GM12864 (cell line): Measurements from ENCODE around the gene RRH.
"Not testable (repeated sequence)": the region's sequence is repeated elsewhere in the genome, so short reads cannot be mapped to it uniquely, and the experiment has no call there.

Source experiments
- DNase-seq: peaks from one replicate; pipeline ENCODE4 v3.0.0-alpha.2; 2011; ENCODE audit warnings: low read depth
- H3K4me3 ChIP-seq: 2 replicates; pipeline ENCODE4 v1.5.1; 2011; ENCODE audit warnings: mild to moderate bottlenecking, low read depth, low read length, control low read depth
- CTCF ChIP-seq: IDR thresholded peaks from 2 replicates; pipeline ENCODE4 v1.5.1; 2011; ENCODE audit warnings: low read depth, mild to moderate bottlenecking, moderate library complexity, low read length, control low read depth, inconsistent platforms; ENCODE audit errors: missing control alignments

The RRH gene

GRCh38 chr4:109827672-109828071 is at the start of gene RRH:
TSS of gene RRH (plus strand) at chr4:109827972. CDS start at chr4:109828028, 56 bp downstream.
- H3K4me3 ChIP-seq, result no peak within 1 kb of the TSS
- no peak for DNase-seq
- no peak for TF ChIP-seq CTCF

- H3K4me3 ChIP-seq, DNase-seq: not testable (repeated sequence)
Observed at GRCh38 chr4:109782092-109782491, 45.7 kb upstream of the RRH start.

GRCh38 chr4:109786846-109787245 is 40.9 kb upstream of the RRH start:
- TF ChIP-seq CTCF, result no peak
- no peak for DNase-seq

GRCh38 chr4:109787807-109788206 is 40.0 kb upstream of the RRH start:
- no peak for DNase-seq
- no peak for TF ChIP-seq CTCF
- no peak overlapping the region for H3K4me3 ChIP-seq

More at GRCh38 chr4:109786846-109787245, 40.9 kb upstream of the RRH start:
- no peak overlapping the region for H3K4me3 ChIP-seq

GRCh38 chr4:109795059-109795458 is 32.7 kb upstream of the RRH start:
- TF ChIP-seq CTCF, result no peak
- no peak for DNase-seq
- H3K4me3 ChIP-seq, result no peak overlapping the region

GRCh38 chr4:109798866-109799265 is 28.9 kb upstream of the RRH start:
- DNase-seq, result no peak
- no peak overlapping the region for H3K4me3 ChIP-seq
- peak; percentile 11 for TF ChIP-seq CTCF

- TF ChIP-seq CTCF, result no peak
- no peak for DNase-seq
- H3K4me3 ChIP-seq, result no peak overlapping the region
Observed at GRCh38 chr4:109801099-109801789, 26.5 kb upstream of the RRH start.
